Activated naive CD8-positive, alpha-beta T cell treated with anti-CD3 and anti-CD28 coated beads, Interleukin-2, amount 10 ng/mL, durations not matched to agents 7 days and 5 days (primary cell): ENCODE data around the gene CLDN10. TPM values are rescaled to one million over a fixed set of nuclear protein-coding genes. Genes with fewer than 3 reads are reported as not detected.
"Not testable (repeated sequence)": the region's sequence is repeated elsewhere in the genome, so short reads cannot be mapped to it uniquely, and the experiment has no call there.

Experiments
- ATAC-seq: fragments of 150-1000 bp; cut with Tn5 transposase; one replicate; pipeline ENCODE4 v1.10.0; 2021; ENCODE audit warnings: low read depth, moderate library complexity
- POLR2A ChIA-PET: fragments of 350-600 bp; sonication (Branson Sonifier 250); formaldehyde crosslinking; loops from one replicate; lab custom pipeline; 2021; ENCODE audit warnings: antibody characterized with exemption; lab: Charles Lee
- DNase-seq: peaks from one replicate; pipeline ENCODE4 v3.0.0; 2021
- H3K27ac Mint-ChIP-seq: one replicate; pipeline ENCODE4 v1.8.0; 2022; ENCODE audit warnings: mild to moderate bottlenecking, mixed read lengths
- H3K27me3 Mint-ChIP-seq: one replicate; pipeline ENCODE4 v1.8.0; 2022; ENCODE audit warnings: mild to moderate bottlenecking, moderate library complexity, mixed read lengths
- H3K36me3 Mint-ChIP-seq: one replicate; pipeline ENCODE4 v1.8.0; 2021; ENCODE audit warnings: mild to moderate bottlenecking, mixed read lengths
- H3K4me1 Mint-ChIP-seq: one replicate; pipeline ENCODE4 v1.8.0; 2021; ENCODE audit warnings: mixed read lengths
- H3K4me3 Mint-ChIP-seq: one replicate; pipeline ENCODE4 v1.8.0; 2022; ENCODE audit warnings: mild to moderate bottlenecking, moderate library complexity, mixed read lengths
- H3K9me3 Mint-ChIP-seq: one replicate; pipeline ENCODE4 v1.8.0; 2021; ENCODE audit warnings: mixed read lengths
- total RNA-seq, 2 experiments: library from RNA; stranded (reverse); gene quantifications; one replicate each; pipeline ENCODE4 v1.2.3, GENCODE V29; 2021

Gene CLDN10
- total RNA-seq, 2 experiments from 2014 or later = not detected

GRCh38 chr13:95553581-95554385, 1.3 kb downstream of the CLDN10 start:
- POLR2A ChIA-PET = no interaction called here
- H3K27ac Mint-ChIP-seq = no peak overlapping the region
- H3K9me3 Mint-ChIP-seq = no peaks in the 10 kb centered on the region
- H3K27me3 Mint-ChIP-seq = peaks cover 66% of the 10 kb centered on the region
- DNase-seq (no peak), ATAC-seq (no peak)
- H3K36me3 Mint-ChIP-seq = no peaks in the 10 kb centered on the region
- peak overlapping the region; percentile 38 for H3K4me3 Mint-ChIP-seq
- peaks cover 2% of the 10 kb centered on the region for H3K4me1 Mint-ChIP-seq

- Mint-ChIP-seq H3K9me3 (no peaks in the 10 kb centered on the region), H3K4me3 (no peak overlapping the region), H3K36me3 (no peaks in the 10 kb centered on the region), H3K27ac (no peak overlapping the region), H3K27me3 (peaks cover 41% of the 10 kb centered on the region), H3K4me1 (peaks cover 2% of the 10 kb centered on the region)
- POLR2A ChIA-PET = no interaction called here
- ATAC-seq = no peak
- no peak for DNase-seq
Measured at GRCh38 chr13:95557013-95557412, 4.5 kb downstream of the CLDN10 start.

- Mint-ChIP-seq H3K4me3 (no peak overlapping the region), H3K9me3 (no peaks in the 10 kb centered on the region), H3K4me1 (no peaks in the 10 kb centered on the region), H3K27me3 (peaks cover 27% of the 10 kb centered on the region), H3K36me3 (no peaks in the 10 kb centered on the region), H3K27ac (no peak overlapping the region)
- POLR2A ChIA-PET = no interaction called here
- DNase-seq (no peak), ATAC-seq (no peak)
Measured at GRCh38 chr13:95559100-95559499, 6.6 kb downstream of the CLDN10 start.

- H3K27me3 Mint-ChIP-seq = peaks cover 20% of the 10 kb centered on the region
- no peaks in the 10 kb centered on the region for H3K4me1 Mint-ChIP-seq
- H3K9me3 Mint-ChIP-seq = no peaks in the 10 kb centered on the region
- H3K27ac Mint-ChIP-seq = no peak overlapping the region
- POLR2A ChIA-PET = no interaction called here
- DNase-seq = no peak
- H3K36me3 Mint-ChIP-seq = no peaks in the 10 kb centered on the region
- no peak for ATAC-seq
- no peak overlapping the region for H3K4me3 Mint-ChIP-seq
Measured at GRCh38 chr13:95560387-95560786, 7.9 kb downstream of the CLDN10 start.

- H3K27ac Mint-ChIP-seq = no peak overlapping the region
- ATAC-seq (no peak), DNase-seq (no peak)
- H3K36me3 Mint-ChIP-seq = no peaks in the 10 kb centered on the region
- H3K4me1 Mint-ChIP-seq = no peaks in the 10 kb centered on the region
- POLR2A ChIA-PET = no interaction called here
- no peaks in the 10 kb centered on the region for H3K9me3 Mint-ChIP-seq
- peaks cover 10% of the 10 kb centered on the region for H3K27me3 Mint-ChIP-seq
- H3K4me3 Mint-ChIP-seq = no peak overlapping the region
Measured at GRCh38 chr13:95564091-95564490, 11.6 kb downstream of the CLDN10 start.

GRCh38 chr13:95564733-95565291, 12.3 kb downstream of the CLDN10 start:
- Mint-ChIP-seq H3K36me3 (no peaks in the 10 kb centered on the region), H3K4me1 (no peaks in the 10 kb centered on the region), H3K27ac (no peak overlapping the region), H3K9me3 (no peaks in the 10 kb centered on the region), H3K4me3 (no peak overlapping the region), H3K27me3 (peaks cover 10% of the 10 kb centered on the region)
- ATAC-seq = no peak
- POLR2A ChIA-PET = no interaction called here
- DNase-seq = no peak

GRCh38 chr13:95565758-95566157, 13.2 kb downstream of the CLDN10 start:
- POLR2A ChIA-PET, DNase-seq, H3K27ac Mint-ChIP-seq: not testable (repeated sequence)

GRCh38 chr13:95568131-95568530, 15.6 kb downstream of the CLDN10 start:
- DNase-seq (no peak), ATAC-seq (no peak)
- H3K9me3 Mint-ChIP-seq = no peaks in the 10 kb centered on the region
- H3K27ac Mint-ChIP-seq = no peak overlapping the region
- POLR2A ChIA-PET = no interaction called here
- H3K4me1 Mint-ChIP-seq = no peaks in the 10 kb centered on the region
- no peak overlapping the region for H3K4me3 Mint-ChIP-seq
- peaks cover 10% of the 10 kb centered on the region for H3K27me3 Mint-ChIP-seq
- H3K36me3 Mint-ChIP-seq = no peaks in the 10 kb centered on the region

More at GRCh38 chr13:95565758-95566157, 13.2 kb downstream of the CLDN10 start:
- not testable (repeated sequence) for H3K36me3 Mint-ChIP-seq, H3K27me3 Mint-ChIP-seq, ATAC-seq, H3K9me3 Mint-ChIP-seq, H3K4me3 Mint-ChIP-seq, H3K4me1 Mint-ChIP-seq

GRCh38 chr13:95570016-95570415, 17.5 kb downstream of the CLDN10 start:
- DNase-seq (no peak), ATAC-seq (no peak)
- Mint-ChIP-seq H3K27me3 (peaks cover 6% of the 10 kb centered on the region), H3K9me3 (no peaks in the 10 kb centered on the region), H3K36me3 (no peaks in the 10 kb centered on the region), H3K4me3 (no peak overlapping the region), H3K27ac (no peak overlapping the region), H3K4me1 (no peaks in the 10 kb centered on the region)
- POLR2A ChIA-PET = interaction anchor here (0.6 kb wide), 1 partner anchor 115 kb away, joined by 3 read pairs; no protein-coding TSS in a partner anchor

- DNase-seq (no peak), ATAC-seq (no peak)
- Mint-ChIP-seq H3K36me3 (no peaks in the 10 kb centered on the region), H3K4me3 (no peak overlapping the region), H3K27me3 (peaks cover 6% of the 10 kb centered on the region), H3K4me1 (no peaks in the 10 kb centered on the region), H3K9me3 (no peaks in the 10 kb centered on the region), H3K27ac (no peak overlapping the region)
- POLR2A ChIA-PET = no interaction called here
Measured at GRCh38 chr13:95571941-95572340, 19.4 kb downstream of the CLDN10 start.

- H3K27me3 Mint-ChIP-seq = peaks cover 2% of the 10 kb centered on the region
- H3K9me3 Mint-ChIP-seq = no peaks in the 10 kb centered on the region
- no peak for ATAC-seq
- no peaks in the 10 kb centered on the region for H3K4me1 Mint-ChIP-seq
- POLR2A ChIA-PET = no interaction called here
- H3K4me3 Mint-ChIP-seq = no peak overlapping the region
- no peaks in the 10 kb centered on the region for H3K36me3 Mint-ChIP-seq
- H3K27ac Mint-ChIP-seq = no peak overlapping the region
- no peak for DNase-seq
Measured at GRCh38 chr13:95573221-95573620, 20.7 kb downstream of the CLDN10 start.

GRCh38 chr13:95579303-95579702, 26.8 kb downstream of the CLDN10 start:
- POLR2A ChIA-PET = no interaction called here
- Mint-ChIP-seq H3K27ac (no peak overlapping the region), H3K4me1 (no peaks in the 10 kb centered on the region), H3K36me3 (no peaks in the 10 kb centered on the region), H3K27me3 (peaks cover 4% of the 10 kb centered on the region), H3K4me3 (no peak overlapping the region), H3K9me3 (no peaks in the 10 kb centered on the region)
- ATAC-seq (no peak), DNase-seq (no peak)

GRCh38 chr13:95585867-95586266, 33.3 kb downstream of the CLDN10 start:
- Mint-ChIP-seq H3K27me3 (peaks cover 3% of the 10 kb centered on the region), H3K4me3 (no peak overlapping the region), H3K27ac (no peak overlapping the region), H3K4me1 (no peaks in the 10 kb centered on the region), H3K9me3 (no peaks in the 10 kb centered on the region), H3K36me3 (no peaks in the 10 kb centered on the region)
- ATAC-seq (no peak), DNase-seq (no peak)
- POLR2A ChIA-PET = no interaction called here

GRCh38 chr13:95588134-95588533, 35.6 kb downstream of the CLDN10 start:
- Mint-ChIP-seq H3K9me3 (no peaks in the 10 kb centered on the region), H3K4me1 (no peaks in the 10 kb centered on the region), H3K4me3 (no peak overlapping the region), H3K27me3 (peaks cover 9% of the 10 kb centered on the region), H3K27ac (no peak overlapping the region), H3K36me3 (no peaks in the 10 kb centered on the region)
- DNase-seq = no peak
- ATAC-seq = no peak
- POLR2A ChIA-PET = no interaction called here
